Transverse colon (tissue), 4 donors: ENCODE results near the gene ATXN7L2. TPM values are rescaled to one million over a fixed set of nuclear protein-coding genes. Genes with fewer than 3 reads are reported as not detected.

Experiments used
- DNase-seq: peaks from one replicate; pipeline ENCODE4 v3.0.0-alpha.2; 2019
- H3K27ac ChIP-seq, 4 donors: fragments of 200-600 bp; sonication (generic); 2 replicates each; pipeline ENCODE4 v1.5.1; 2016 to 2018; ENCODE audit warnings: inconsistent platforms in 4 of 4
- H3K27me3 ChIP-seq: fragments of 200-600 bp; sonication (generic); 2 replicates; pipeline ENCODE4 v1.5.1; 2017; ENCODE audit warnings: inconsistent platforms
- H3K36me3 ChIP-seq, 4 donors: fragments of 200-600 bp; sonication (generic); 2 replicates each; pipeline ENCODE4 v1.5.1; 2017 to 2019; ENCODE audit warnings: inconsistent platforms in 4 of 4
- H3K4me1 ChIP-seq, 4 donors: fragments of 200-600 bp; sonication (generic); 2 replicates each; pipeline ENCODE4 v1.5.1; 2017 to 2020; ENCODE audit warnings: inconsistent platforms in 4 of 4
- H3K4me3 ChIP-seq, 4 donors: fragments of 200-600 bp; sonication (generic); 1 replicate in 1 of 4; 2 replicates in 3 of 4; pipeline versions ENCODE4 v1.5.1 to v1.6.1; 2017 to 2019; ENCODE audit warnings: inconsistent platforms in 4 of 4
- H3K9me3 ChIP-seq, 2 donors: fragments of 200-600 bp; sonication (generic); 2 replicates each; pipeline ENCODE4 v1.5.1; 2017 to 2019; ENCODE audit warnings: inconsistent platforms in 2 of 2
- EP300 ChIP-seq: sonication (generic); formaldehyde crosslinking; IDR thresholded peaks from one replicate; pipeline ENCODE4 v1.6.1; 2017; ENCODE audit warnings: antibody characterized with exemption, low read depth
- POLR2A ChIP-seq: fragments of 450-650 bp; IDR thresholded peaks from one replicate; pipeline ENCODE4 v1.6.1; 2016; ENCODE audit warnings: antibody characterized with exemption, mild to moderate bottlenecking, moderate library complexity
- POLR2AphosphoS5 ChIP-seq, 3 donors: sonication (generic); formaldehyde crosslinking; IDR thresholded peaks; one replicate each; pipeline ENCODE4 v1.6.1; 2016; ENCODE audit warnings: antibody characterized with exemption in 3 of 3
- WGBS, 2 donors: methylation state at CpG; one replicate each; pipeline ENCODE4 v1.1.5; 2018; ENCODE audit warnings: low coverage in 1 of 2; 5-methylcytosine and 5-hydroxymethylcytosine counted together
- in situ Hi-C, 4 donors: fragments of 200-750 bp; cut with MboI; loops; one replicate each; pipeline versions ENCODE4 v1.15.0 to v1.15.1; 2017; ENCODE audit warnings: low sequenced_read_pairs in 3 of 4, low pct_ligation_motif_present in 1 of 4, low pct_unique_long_range_greater_than_20kb in 1 of 4
- intact Hi-C: fragments of 100-400 bp; cut with DNase I; formaldehyde crosslinking; loops from one replicate; pipeline ENCODE4 v1.15.1; 2023; ENCODE audit warnings: low total_unique reads
- total RNA-seq, 4 donors: library from RNA; depleted of rRNA; stranded (reverse); fragments of >200 nt; gene quantifications; one replicate each; pipeline ENCODE4 v1.1.0, GENCODE V29; 2016
- TF ChIP-seq, protein P1 (sequence below), 5 experiments: fragments of 200-600 bp in 3 of 5; fragments of 450-650 bp in 2 of 5; sonication (generic) in 3 of 5; IDR thresholded peaks; 1 replicate in 2 of 5; 2 replicates in 3 of 5; pipeline ENCODE4 v1.5.1; 2016 to 2017; ENCODE audit warnings: antibody characterized with exemption in 5 of 5, inconsistent platforms in 3 of 5, mild to moderate bottlenecking in 2 of 5, moderate library complexity in 1 of 5

Gene ATXN7L2
- total RNA-seq, 4 donors from 2014 or later = 2.7 to 12.3 (median 6.2) TPM

GRCh38 chr1:109499661-109500536 is 16.2 kb downstream of the ATXN7L2 start:
- WGBS, 2 donors = 71 to 100% methylated on average over 1 to 4 of the region's 4 CpGs
- intact Hi-C loops = loop anchor here (2.0 kb wide), 1 partner anchor 31 kb away; no protein-coding TSS in a partner anchor
- Histone ChIP-seq H3K4me3 (no peak overlapping the region), H3K27ac (peak overlapping the region; percentile 31 to 64 (median 56)), H3K36me3 (no peaks in the 10 kb centered on the region), H3K27me3 (no peaks in the 10 kb centered on the region), H3K9me3 (no peaks in the 10 kb centered on the region), H3K4me1 (peaks cover 20 to 49% (median 32%) of the 10 kb centered on the region in 4 donors)
- TF ChIP-seq EP300 (no peak), POLR2A (no peak), POLR2AphosphoS5 (IDR thresholded peaks at IDR 0.05) (peak in 2 of 3 donors; percentile 40 to 50)
- TF ChIP-seq, protein P1, sequence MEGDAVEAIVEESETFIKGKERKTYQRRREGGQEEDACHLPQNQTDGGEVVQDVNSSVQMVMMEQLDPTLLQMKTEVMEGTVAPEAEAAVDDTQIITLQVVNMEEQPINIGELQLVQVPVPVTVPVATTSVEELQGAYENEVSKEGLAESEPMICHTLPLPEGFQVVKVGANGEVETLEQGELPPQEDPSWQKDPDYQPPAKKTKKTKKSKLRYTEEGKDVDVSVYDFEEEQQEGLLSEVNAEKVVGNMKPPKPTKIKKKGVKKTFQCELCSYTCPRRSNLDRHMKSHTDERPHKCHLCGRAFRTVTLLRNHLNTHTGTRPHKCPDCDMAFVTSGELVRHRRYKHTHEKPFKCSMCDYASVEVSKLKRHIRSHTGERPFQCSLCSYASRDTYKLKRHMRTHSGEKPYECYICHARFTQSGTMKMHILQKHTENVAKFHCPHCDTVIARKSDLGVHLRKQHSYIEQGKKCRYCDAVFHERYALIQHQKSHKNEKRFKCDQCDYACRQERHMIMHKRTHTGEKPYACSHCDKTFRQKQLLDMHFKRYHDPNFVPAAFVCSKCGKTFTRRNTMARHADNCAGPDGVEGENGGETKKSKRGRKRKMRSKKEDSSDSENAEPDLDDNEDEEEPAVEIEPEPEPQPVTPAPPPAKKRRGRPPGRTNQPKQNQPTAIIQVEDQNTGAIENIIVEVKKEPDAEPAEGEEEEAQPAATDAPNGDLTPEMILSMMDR (IDR thresholded peaks at IDR 0.05) = peak; percentile 49 to 74 (median 51)
- DNase-seq = peak; percentile 83
- in situ Hi-C loops = loop anchor here in 2 of 4 donors (5.0 kb wide), 1 partner anchor 32 kb away; no protein-coding TSS in a partner anchor

- H3K9me3 ChIP-seq = no peaks in the 10 kb centered on the region
- H3K36me3 ChIP-seq = no peaks in the 10 kb centered on the region
- peaks cover 18 to 44% (median 28%) of the 10 kb centered on the region in 4 donors for H3K4me1 ChIP-seq
- no peaks in the 10 kb centered on the region for H3K27me3 ChIP-seq
- H3K27ac ChIP-seq = peak overlapping the region; percentile 31 to 64 (median 56)
- 57 to 65% methylated on average over 1 to 5 of the region's 5 CpGs for WGBS, 2 donors
- no peak for DNase-seq
- intact Hi-C loops = no loop called here
- no peak for TF ChIP-seq POLR2A
- TF ChIP-seq, protein P1 (IDR thresholded peaks at IDR 0.05) = no peak
- TF ChIP-seq POLR2AphosphoS5 (IDR thresholded peaks at IDR 0.05) = no peak
- no peak for TF ChIP-seq EP300
- in situ Hi-C loops = no loop called here
- no peak overlapping the region for H3K4me3 ChIP-seq
Measured at GRCh38 chr1:109500941-109501381, 17.3 kb downstream of the ATXN7L2 start.

DNA sequence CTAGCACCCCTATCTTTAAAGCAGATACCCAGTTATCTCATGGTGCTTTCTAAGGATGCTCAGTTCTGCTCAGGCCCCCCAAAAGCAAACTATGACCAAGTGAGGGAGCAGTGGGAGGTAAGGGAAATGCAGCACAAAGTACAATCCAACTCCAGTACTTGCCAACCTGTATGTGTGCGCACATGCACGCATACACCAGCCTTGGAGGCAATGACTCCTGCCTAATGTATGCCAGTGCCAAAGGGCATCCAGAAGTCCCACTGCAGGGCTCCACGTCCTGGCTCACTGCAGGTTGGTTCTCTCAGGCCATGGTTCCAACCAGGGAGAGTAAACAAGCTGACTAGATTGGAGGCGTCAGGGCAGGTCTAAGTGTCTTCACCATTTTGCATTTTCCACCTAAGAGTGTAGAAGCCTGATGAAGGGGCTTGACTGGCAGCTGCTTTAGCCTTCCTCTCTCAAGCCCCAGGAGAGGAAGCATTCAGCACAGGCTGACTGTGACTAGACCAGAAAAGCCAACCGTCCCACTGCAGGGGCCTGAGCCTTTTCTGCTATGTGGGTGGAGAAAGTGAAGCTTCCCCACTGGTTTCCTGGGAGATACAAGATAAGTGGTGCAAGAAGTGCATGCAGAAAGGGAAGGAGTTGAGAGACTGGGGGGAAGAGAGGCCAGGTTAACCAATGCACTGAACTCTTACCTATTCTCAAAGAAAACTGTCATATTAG is 18.1 kb downstream of the ATXN7L2 start:
- TF ChIP-seq, protein P1 (IDR thresholded peaks at IDR 0.05) = no peak
- no peak for TF ChIP-seq POLR2AphosphoS5 (IDR thresholded peaks at IDR 0.05)
- no peak for TF ChIP-seq EP300
- TF ChIP-seq POLR2A = no peak
- peaks cover 18 to 44% (median 28%) of the 10 kb centered on the region in 4 donors for H3K4me1 ChIP-seq
- no peak overlapping the region for H3K4me3 ChIP-seq
- H3K27me3 ChIP-seq = no peaks in the 10 kb centered on the region
- no peak for DNase-seq
- 60 to 77% methylated on average over 1 to 5 of the region's 5 CpGs for WGBS, 2 donors
- H3K36me3 ChIP-seq = no peaks in the 10 kb centered on the region
- H3K27ac ChIP-seq = peak overlapping the region in 3 of 4 donors; percentile 56 to 64 (median 56)
- in situ Hi-C loops = no loop called here
- H3K9me3 ChIP-seq = no peaks in the 10 kb centered on the region
- intact Hi-C loops = no loop called here

- Histone ChIP-seq H3K4me1 (peaks cover 18 to 44% (median 28%) of the 10 kb centered on the region in 4 donors), H3K36me3 (no peaks in the 10 kb centered on the region), H3K27ac (peak overlapping the region in 2 of 4 donors; percentile 21 to 56), H3K27me3 (no peaks in the 10 kb centered on the region), H3K9me3 (no peaks in the 10 kb centered on the region), H3K4me3 (no peak overlapping the region)
- intact Hi-C loops = no loop called here
- TF ChIP-seq POLR2A (no peak), EP300 (no peak), POLR2AphosphoS5 (IDR thresholded peaks at IDR 0.05) (no peak)
- TF ChIP-seq, protein P1 (IDR thresholded peaks at IDR 0.05) = no peak
- WGBS, 2 donors = 76 to 78% methylated on average over 3 of the region's 3 CpGs
- in situ Hi-C loops = no loop called here
- no peak for DNase-seq
Measured at GRCh38 chr1:109502364-109502851, 18.7 kb downstream of the ATXN7L2 start.
